GM12878 (cell line): ENCODE measurements around the gene MARCHF2. TPM values are rescaled to one million over a fixed set of nuclear protein-coding genes. Genes with fewer than 3 reads are reported as not detected.

ENCODE experiments used
- ATAC-seq: fragments of 200-7000 bp; cut with Tn5 transposase; 3 replicates; pipeline ENCODE4 v1.9.1; 2020; ENCODE audit warnings: mild to moderate bottlenecking, moderate library complexity
- BruUV-seq: library from RNA; stranded (reverse); fragments of 400-500 nt; replicated peaks from 2 replicates; lab custom pipeline; 2021; lab: Mats Ljungman, UMichigan
- CTCF ChIA-PET: fragments of 300-600 bp; sonication (Branson Sonifier 250); formaldehyde crosslinking; extraction: SDS; loops from one replicate; lab custom pipeline; 2021; ENCODE audit warnings: inconsistent platforms; lab: Yijun Ruan, JAX
- POLR2A ChIA-PET: fragments of 350-600 bp; formaldehyde crosslinking; extraction: SDS; loops from one replicate; lab custom pipeline; 2021; ENCODE audit warnings: inconsistent platforms; lab: Charles Lee
- RAD21 ChIA-PET: fragments of 300-600 bp; sonication (Branson Sonifier 250); formaldehyde crosslinking; loops from one replicate; lab custom pipeline; 2023; ENCODE audit warnings: antibody characterized with exemption; ENCODE audit not compliant: unreplicated experiment; lab: Charles Lee
- SMC1A ChIA-PET: fragments of 300-600 bp; sonication (Branson Sonifier 250); formaldehyde crosslinking; loops from one replicate; lab custom pipeline; 2023; ENCODE audit not compliant: unreplicated experiment, uncharacterized antibody; lab: Charles Lee
- DNase-seq: peaks from one replicate; pipeline ENCODE4 v3.0.0-alpha.2; 2011; ENCODE audit warnings: low read depth, low spot score
- FAIRE-seq: peaks from 3 replicates; lab custom pipeline; 2011; peaks lifted over from hg19 to GRCh38; lab: Jason Lieb, UNC
- H2AFZ ChIP-seq: 2 replicates; pipeline ENCODE4 v1.6.0; 2011; ENCODE audit warnings: low read depth, low read length, control low read depth; ENCODE audit not compliant: control insufficient read depth
- H3K27ac ChIP-seq: 2 replicates; pipeline ENCODE4 v1.5.1; 2011; ENCODE audit warnings: control low read depth; ENCODE audit not compliant: control insufficient read depth, insufficient read depth
- H3K27me3 ChIP-seq, 2 experiments: replicated peaks in 1 of 2; 2 replicates each; pipeline versions ENCODE4 v1.6.0 to v1.6.1; 2011; ENCODE audit warnings: low read length in 1 of 2; ENCODE audit not compliant: control insufficient read depth in 2 of 2, insufficient read depth in 2 of 2
- H3K36me3 ChIP-seq, 2 experiments: 2 replicates each; pipeline ENCODE4 v1.5.1; 2011; ENCODE audit warnings: low read length in 1 of 2; ENCODE audit not compliant: control insufficient read depth in 2 of 2, insufficient read depth in 2 of 2
- H3K4me1 ChIP-seq: 2 replicates; pipeline ENCODE4 v1.6.1; 2011; ENCODE audit warnings: mild to moderate bottlenecking, low read length, moderate library complexity, mixed read lengths; ENCODE audit not compliant: control insufficient read depth, insufficient read depth
- H3K4me2 ChIP-seq: 2 replicates; pipeline ENCODE4 v1.6.0; 2011; ENCODE audit warnings: control low read depth; ENCODE audit not compliant: control insufficient read depth, insufficient read depth
- H3K4me3 ChIP-seq: fragments of 200-600 bp; sonication (generic); 2 replicates; pipeline ENCODE4 v1.5.1; 2016
- H3K79me2 ChIP-seq: 2 replicates; pipeline ENCODE4 v1.6.0; 2011; ENCODE audit warnings: low read length; ENCODE audit not compliant: control insufficient read depth, insufficient read depth
- H3K9ac ChIP-seq: 2 replicates; pipeline ENCODE4 v1.8.0; 2011; ENCODE audit warnings: low read length, control low read depth, mixed read lengths; ENCODE audit not compliant: control insufficient read depth, insufficient read depth
- H3K9me3 ChIP-seq: replicated peaks from 3 replicates; pipeline ENCODE4 v1.5.1; 2011; ENCODE audit warnings: mild to moderate bottlenecking, low read length; ENCODE audit not compliant: control insufficient read depth, insufficient read depth
- H4K20me1 ChIP-seq: 2 replicates; pipeline ENCODE4 v1.6.0; 2011; ENCODE audit not compliant: control insufficient read depth, insufficient read depth
- ATF2 ChIP-seq: IDR thresholded peaks from 2 replicates; pipeline ENCODE4 v1.6.1; 2012; ENCODE audit warnings: low read length, inconsistent platforms
- CBFB ChIP-seq: IDR thresholded peaks from 2 replicates; pipeline ENCODE4 v1.6.1; 2016; ENCODE audit warnings: antibody characterized with exemption, low read depth
- EED ChIP-seq: sonication (generic); IDR thresholded peaks from 2 replicates; pipeline ENCODE4 v1.6.1; 2016; ENCODE audit warnings: antibody characterized with exemption, low read depth
- ESRRA ChIP-seq: IDR thresholded peaks from 2 replicates; pipeline ENCODE4 v1.6.1; 2012; ENCODE audit warnings: mild to moderate bottlenecking, low read length, improper control_type of control experiment
- EZH2 ChIP-seq: IDR thresholded peaks from 2 replicates; pipeline ENCODE4 v1.6.1; 2012; ENCODE audit warnings: low read depth, mild to moderate bottlenecking, control low read depth, inconsistent platforms, low read length, borderline replicate concordance; ENCODE audit not compliant: control insufficient read depth
- GABPA ChIP-seq: IDR thresholded peaks from 2 replicates; pipeline ENCODE4 v1.6.1; 2014; ENCODE audit warnings: antibody characterized with exemption, low read depth, mild to moderate bottlenecking, inconsistent platforms
- MEF2A ChIP-seq: IDR thresholded peaks from 2 replicates; pipeline ENCODE4 v1.6.1; 2011; ENCODE audit warnings: low read depth, mild to moderate bottlenecking, low read length, moderate library complexity; ENCODE audit not compliant: insufficient read depth
- NFIC ChIP-seq: IDR thresholded peaks from 2 replicates; pipeline ENCODE4 v1.6.1; 2012; ENCODE audit warnings: low read depth, mild to moderate bottlenecking, inconsistent platforms, low read length, moderate library complexity
- NRF1 ChIP-seq: conservative IDR thresholded peaks from 2 replicates; pipeline ENCODE4 v1.6.1; 2011; ENCODE audit warnings: mild to moderate bottlenecking, low read depth, low read length, improper control_type of control experiment
- PML ChIP-seq: IDR thresholded peaks from 2 replicates; pipeline ENCODE4 v1.6.1; 2012; ENCODE audit warnings: low read length, inconsistent platforms
- POU2F2 ChIP-seq: IDR thresholded peaks from 3 replicates; pipeline ENCODE4 v1.6.1; 2011; ENCODE audit warnings: low read depth, mild to moderate bottlenecking, low read length, borderline replicate concordance
- SIX5 ChIP-seq: IDR thresholded peaks from 2 replicates; pipeline ENCODE4 v1.6.1; 2011; ENCODE audit warnings: mild to moderate bottlenecking, low read depth, low read length, moderate library complexity; ENCODE audit not compliant: severe bottlenecking
- STAT1 ChIP-seq: fragments of 450-650 bp; conservative IDR thresholded peaks from 2 replicates; pipeline ENCODE4 v1.6.1; 2014; ENCODE audit warnings: antibody characterized with exemption, mild to moderate bottlenecking
- STAT3 ChIP-seq: IDR thresholded peaks from 2 replicates; pipeline ENCODE4 v1.6.1; 2011; ENCODE audit warnings: low read depth, low read length, improper control_type of control experiment
- SUPT20H ChIP-seq: IDR thresholded peaks from 2 replicates; pipeline ENCODE4 v1.6.1; 2011; ENCODE audit warnings: low read depth, mild to moderate bottlenecking, low read length, moderate library complexity, borderline replicate concordance; ENCODE audit not compliant: control insufficient read depth
- ZBTB40 ChIP-seq: fragments of 450-650 bp; IDR thresholded peaks from 2 replicates; pipeline ENCODE4 v1.6.1; 2016; ENCODE audit warnings: mild to moderate bottlenecking, moderate library complexity, borderline replicate concordance
- ZNF384 ChIP-seq: IDR thresholded peaks from 2 replicates; pipeline ENCODE4 v1.6.1; 2012; ENCODE audit warnings: low read depth, mild to moderate bottlenecking, low read length, improper control_type of control experiment, borderline replicate concordance
- WGBS: methylation state at CpG from one replicate; pipeline ENCODE4 v1.1.6; 2016; ENCODE audit warnings: low lambda C conversion rate; ENCODE audit not compliant: insufficient replicate concordance, insufficient coverage; ENCODE audit errors: missing lambda C conversion rate; 5-methylcytosine and 5-hydroxymethylcytosine counted together
- in situ Hi-C: fragments of 300-500 bp; cut with MboI; formaldehyde crosslinking; loops from 9 replicates; pipeline ENCODE4 v1.14.3; 2018; ENCODE audit warnings: mixed read lengths
- intact Hi-C: fragments of 100-400 bp; cut with micrococcal nuclease; formaldehyde crosslinking; loops from one replicate; pipeline ENCODE4 v1.14.2; 2022; ENCODE audit not compliant: unreplicated experiment
- polyA plus RNA-seq, 11 experiments: library from polyadenylated mRNA; depleted of rRNA in 4 of 11; unstranded in 6 of 11; stranded (reverse) in 5 of 11; fragments of >200 nt; fragmentation: Nextera tagmentation in 4 of 11; fragmentation: Illumina TruSeq in 1 of 11; extraction: Ambion mirVana in 4 of 11; extraction: Trizol in 1 of 11; gene quantifications; 1 replicate in 1 of 11; 2 replicates in 10 of 11; pipeline versions ENCODE4 v1.2.1 to v1.2.3, GENCODE V29; 2011 to 2016; ENCODE audit warnings: inconsistent platforms in 2 of 11, missing spikeins in 2 of 11, low read depth in 1 of 11
- total RNA-seq, 4 experiments: library from RNA; depleted of rRNA in 3 of 4; stranded (reverse); fragments of >200 nt in 3 of 4; fragmentation: Illumina TruSeq in 1 of 4; extraction: Trizol in 1 of 4; gene quantifications; 2 replicates each; pipeline versions ENCODE4 v1.2.1 to v1.2.3, GENCODE V29; 2013 to 2021

MARCHF2 gene
- total and polyA plus RNA-seq, 10 of the 15 experiments (the other 5 are each of a cell fraction or from before 2014, with no cell fraction given) = 1.6 to 30.3 (median 10.8) TPM

- Histone ChIP-seq H3K4me3 (no peak overlapping the region), H3K27ac (no peak overlapping the region), H3K4me2 (no peak overlapping the region), H3K79me2 (no peaks in the 10 kb centered on the region), H3K36me3 (no peaks in the 10 kb centered on the region), H3K9me3 (no peaks in the 10 kb centered on the region), H3K4me1 (no peaks in the 10 kb centered on the region), H3K9ac (no peak overlapping the region), H3K27me3 (no peaks in the 10 kb centered on the region), H2AFZ (no peak overlapping the region), H4K20me1 (no peaks in the 10 kb centered on the region)
- ChIA-PET CTCF (interaction anchor here (1.2 kb wide), 1 partner anchor 28 kb away, joined by 3 read pairs; no protein-coding TSS in a partner anchor), POLR2A (no interaction called here), RAD21 (no interaction called here), SMC1A (no interaction called here)
- intact Hi-C loops = no loop called here
- DNase-seq (no peak), FAIRE-seq (no peak), ATAC-seq (no peak)
- in situ Hi-C loops = no loop called here
- WGBS = 89% methylated on average over 28 of the region's 28 CpGs
- no TSS peak for BruUV-seq
- no peak for TF ChIP-seq PML
- no peak for TF ChIP-seq EED
- TF ChIP-seq POU2F2 = no peak
- TF ChIP-seq ZBTB40 = no peak
- TF ChIP-seq ESRRA = no peak
- TF ChIP-seq SUPT20H = no peak
- TF ChIP-seq CBFB = no peak
- no peak for TF ChIP-seq NRF1
- no peak for TF ChIP-seq SIX5
- TF ChIP-seq ZNF384 = no peak
- no peak for TF ChIP-seq GABPA
- TF ChIP-seq MEF2A = no peak
- TF ChIP-seq STAT3 = no peak
- TF ChIP-seq NFIC = no peak
- no peak for TF ChIP-seq STAT1
- TF ChIP-seq ATF2 = no peak
- no peak for TF ChIP-seq EZH2
These were observed 8.7 kb downstream of the MARCHF2 start for GRCh38 chr19:8421484-8422461.
